Measurements from ENCODE around the gene GPC5. TPM values are rescaled to one million over a fixed set of nuclear protein-coding genes. Genes with fewer than 3 reads are reported as not detected.

GPC5 gene
- total and polyA plus RNA-seq, 2 of the 8 experiments (the other 6 are each of a cell fraction or from before 2014, with no cell fraction given), result 0.20 to 0.39 TPM

- Histone ChIP-seq H3K23me2 (ENCODE audit: low read depth, low read length) (no peaks in the 10 kb centered on the region), H3K23ac (ENCODE audit: insufficient read length) (no peak overlapping the region), H4K5ac (ENCODE audit: insufficient read length, low read depth, low read length) (no peak overlapping the region), H3K4me3 (ENCODE audit: extremely low read depth in 1 of 4, insufficient read depth in 2 of 4, low read depth in 3 of 4, low read length in 4 of 4) (no peak overlapping the region), H4K8ac (ENCODE audit: extremely low read depth, insufficient read depth, low read length) (no peak overlapping the region), H3K9ac (replicated peaks in 1 of 4; ENCODE audit: extremely low read depth in 1 of 4, low read depth in 3 of 4, low read length in 3 of 4) (no peak overlapping the region), H3K27me3 (replicated peaks in 1 of 4; ENCODE audit: control insufficient read depth in 3 of 4, extremely low read depth in 1 of 4, insufficient read depth in 3 of 4, low read length in 3 of 4) (no peaks in the 10 kb centered on the region), H4K91ac (replicated peaks; ENCODE audit: insufficient read length, low read length) (no peak overlapping the region), H3K27ac (ENCODE audit: low read depth, low read length) (no peak overlapping the region), H3K56ac (replicated peaks; ENCODE audit: insufficient read length, low read depth, low read length) (no peak overlapping the region), H2BK5ac (ENCODE audit: low read depth, low read length) (no peak overlapping the region), H3K4me2 (ENCODE audit: insufficient read depth in 1 of 2, low read depth in 2 of 2, low read length in 2 of 2) (no peak overlapping the region), H3K18ac (ENCODE audit: extremely low read depth, low read length) (no peak overlapping the region), H3K79me2 (ENCODE audit: control insufficient read depth in 1 of 2, insufficient read depth in 2 of 2, low read length in 2 of 2) (no peaks in the 10 kb centered on the region), H2BK12ac (ENCODE audit: low read depth, low read length) (no peak overlapping the region), H2BK20ac (ENCODE audit: low read length) (no peak overlapping the region), H3K14ac (ENCODE audit: insufficient read length) (no peak overlapping the region), H4K20me1 (replicated peaks in 1 of 2; ENCODE audit: control insufficient read depth in 1 of 2, insufficient read depth in 2 of 2, low read length in 2 of 2) (no peaks in the 10 kb centered on the region), H2BK120ac (replicated peaks; ENCODE audit: low read depth, low read length) (no peak overlapping the region), H3K4me1 (replicated peaks in 1 of 4; ENCODE audit: control insufficient read depth in 3 of 4, insufficient read depth in 4 of 4, low read length in 3 of 4) (no peaks in the 10 kb centered on the region), H3K36me3 (ENCODE audit: control insufficient read depth in 2 of 4, insufficient read depth in 4 of 4, low read length in 3 of 4) (no peaks in the 10 kb centered on the region), H3K9me3 (ENCODE audit: insufficient read depth in 2 of 2, low read depth in 1 of 2, low read length in 1 of 2) (no peaks in the 10 kb centered on the region), H3K4ac (replicated peaks; ENCODE audit: insufficient read length, low read depth, low read length) (no peak overlapping the region), H2AFZ (ENCODE audit: low read length) (no peak overlapping the region), H3K79me1 (ENCODE audit: low read depth, low read length) (no peaks in the 10 kb centered on the region), H2AK5ac (ENCODE audit: low read depth, low read length) (no peak overlapping the region), H2BK15ac (ENCODE audit: low read length) (no peak overlapping the region)
- ChIA-PET CTCF (ENCODE audit: partially characterized antibody) (interaction anchor here (1.6 kb wide), 1 partner anchor 18 kb away, joined by 4 read pairs; no protein-coding TSS in a partner anchor), POLR2A (ENCODE audit: partially characterized antibody) (no interaction called here)
- FAIRE-seq (no peak), DNase-seq (ENCODE audit: low read depth in 1 of 2, low spot score in 2 of 2) (no peak)
- 95% methylated on average over 7 of the region's 7 CpGs; no CpG with 5 or more reads in 1 of the 2 experiments for WGBS, 2 experiments (ENCODE audit: extremely low coverage in 1 of 2, insufficient coverage in 1 of 2, insufficient read length in 1 of 2, insufficient replicate concordance in 2 of 2, low coverage in 1 of 2, low lambda C conversion rate in 2 of 2, missing lambda C conversion rate in 1 of 2)
- TF ChIP-seq NRF1 (IDR thresholded peaks at IDR 0.05; ENCODE audit: low read depth, low read length) (no peak), POU5F1 (IDR thresholded peaks at IDR 0.05; ENCODE audit: low read depth, low read length) (no peak), SIX5 (IDR thresholded peaks at IDR 0.05; ENCODE audit: low read depth, low read length) (no peak), CREB1 (IDR thresholded peaks at IDR 0.05) (no peak), MAFK (IDR thresholded peaks at IDR 0.05; ENCODE audit: low read depth, low read length) (no peak), SRF (IDR thresholded peaks at IDR 0.05; ENCODE audit: low read depth, low read length) (no peak), EP300 (IDR thresholded peaks at IDR 0.05; ENCODE audit: borderline replicate concordance in 1 of 2, low read depth in 2 of 2, low read length in 2 of 2) (no peak), POLR2A (IDR thresholded peaks at IDR 0.05; ENCODE audit: control extremely low read depth in 1 of 2, low read depth in 2 of 2, low read length in 2 of 2) (no peak)
Observed at GRCh38 chr13:92592757-92593156, 1194.3 kb downstream of the GPC5 start.

Measured in H1 (cell line).